HG03103 (cell line): Measurements from ENCODE around the gene PPP2R3B.
"Not testable (repeated sequence)": the region's sequence is repeated elsewhere in the genome, so short reads cannot be mapped to it uniquely, and the experiment has no call there.

Experiments used
- ATAC-seq: cut with Tn5 transposase; IDR thresholded peaks from one replicate; pipeline ENCODE4 v1.9.1; 2021; ENCODE audit warnings: low read depth; ENCODE audit not compliant: unreplicated experiment

The PPP2R3B gene

DNA sequence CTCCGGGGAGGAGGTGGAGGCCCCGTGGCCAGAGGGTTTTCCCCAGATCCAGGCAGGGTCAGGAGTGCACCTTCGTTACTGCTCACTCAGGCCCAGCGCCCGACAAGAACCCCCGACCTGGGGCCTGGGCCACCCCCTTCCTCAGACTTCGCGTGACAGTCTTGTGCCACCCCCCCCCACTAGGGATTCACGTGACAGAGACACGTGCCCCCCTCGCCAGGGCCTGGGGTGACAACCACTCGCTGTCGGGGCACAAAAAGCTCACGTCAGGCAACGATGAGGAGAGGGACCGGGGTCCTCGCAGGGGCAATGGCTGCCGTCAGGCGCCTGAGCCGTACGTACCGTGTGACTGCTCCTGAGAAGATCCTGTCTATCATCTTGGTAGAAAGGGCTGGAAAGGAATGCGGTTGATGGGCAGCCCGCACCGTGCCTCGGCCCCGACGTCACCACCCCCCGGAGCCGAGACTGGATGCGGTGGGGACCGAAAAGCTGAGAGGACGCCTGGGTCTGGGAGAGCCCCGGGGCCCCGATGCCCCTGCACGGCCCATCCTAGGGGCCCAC lies 45.1 kb downstream of the PPP2R3B start:
- ATAC-seq, result no peak

DNA sequence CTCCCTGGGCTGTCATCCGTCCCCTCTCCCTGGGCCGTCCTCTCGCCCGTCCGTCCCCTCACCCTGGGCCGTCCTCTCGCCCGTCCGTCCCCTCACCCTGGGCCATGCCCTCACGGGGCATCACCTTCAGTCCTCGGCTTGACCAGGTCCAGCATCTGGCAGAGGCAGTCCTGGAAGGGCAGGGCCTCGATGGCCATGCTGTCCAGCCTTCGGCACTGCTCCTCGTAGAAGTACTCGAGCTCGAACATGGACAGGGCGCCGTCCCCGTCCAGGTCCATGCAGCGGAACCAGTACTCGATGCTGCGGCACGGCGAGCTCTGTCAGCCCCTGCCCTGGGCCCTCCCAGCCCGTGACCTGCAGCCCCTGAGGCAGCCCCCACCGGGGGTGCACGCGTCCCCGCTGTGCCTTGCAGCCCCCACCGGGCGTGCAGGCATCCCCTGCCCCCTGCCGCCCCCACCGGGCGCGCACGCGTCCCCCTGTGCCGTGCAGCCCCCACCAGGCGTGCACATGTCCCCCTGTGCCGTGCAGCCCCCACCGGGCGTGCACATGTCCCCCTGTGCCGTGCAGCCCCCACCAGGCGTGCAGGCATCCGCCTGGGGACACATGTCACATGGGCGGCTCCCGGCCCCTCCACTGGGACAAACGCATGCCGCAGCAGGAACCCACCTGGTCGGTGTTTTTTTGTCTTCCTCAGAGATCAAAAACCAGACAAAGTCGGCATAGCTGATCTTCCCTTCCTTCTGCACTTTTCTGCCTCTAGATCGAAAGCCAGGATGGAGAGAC lies 45.9 kb downstream of the PPP2R3B start:
- no peak for ATAC-seq

DNA sequence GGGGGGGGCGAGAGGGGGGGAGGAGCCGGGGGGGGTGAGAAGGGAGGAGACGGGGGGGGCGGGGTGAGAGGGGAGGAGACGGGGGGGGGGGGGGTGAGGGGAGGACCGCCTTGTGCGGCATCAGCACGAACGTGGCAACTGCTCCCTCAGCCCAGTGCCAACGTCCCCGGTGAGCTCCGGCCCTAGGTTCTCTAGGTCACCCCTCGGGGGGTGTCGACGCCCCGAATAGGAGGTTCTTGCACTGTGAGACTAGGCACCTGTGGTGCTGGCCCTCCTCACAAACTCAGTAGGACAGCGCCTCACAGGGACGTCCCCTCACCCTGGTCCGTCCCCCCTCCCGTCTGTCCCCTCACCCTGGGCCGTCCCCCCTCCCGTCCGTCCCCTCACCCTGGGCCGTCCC lies 46.6 kb downstream of the PPP2R3B start:
- ATAC-seq, result no peak

DNA sequence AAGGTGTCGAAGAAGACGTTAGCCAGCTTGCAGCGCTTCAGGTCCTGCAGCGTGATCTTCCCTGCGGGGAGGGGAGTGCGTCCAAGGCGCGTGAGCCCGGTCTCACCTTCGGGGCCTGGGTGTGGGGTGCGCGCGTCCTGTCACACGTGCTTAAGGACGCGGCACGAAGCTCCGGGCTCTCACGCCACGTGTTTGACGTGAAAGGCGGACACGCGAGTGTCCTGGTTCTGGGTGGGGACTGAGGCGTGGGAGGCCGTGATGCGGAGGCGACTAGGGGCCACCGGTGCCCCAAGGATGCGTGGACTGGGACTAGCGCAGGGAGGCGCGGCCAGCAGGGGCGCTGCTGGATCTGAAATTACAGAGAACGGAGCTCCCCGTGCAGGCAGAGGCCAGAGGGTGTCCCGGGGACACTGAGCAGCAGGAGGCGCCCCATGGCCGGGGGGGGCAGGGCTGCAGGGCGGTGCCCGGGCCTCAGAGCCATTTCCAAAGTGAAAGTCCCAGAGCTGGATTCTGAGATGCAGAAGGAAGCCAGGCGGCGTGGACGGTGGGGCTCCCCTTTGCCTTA lies 47.8 kb downstream of the PPP2R3B start:
- ATAC-seq, result no peak

DNA sequence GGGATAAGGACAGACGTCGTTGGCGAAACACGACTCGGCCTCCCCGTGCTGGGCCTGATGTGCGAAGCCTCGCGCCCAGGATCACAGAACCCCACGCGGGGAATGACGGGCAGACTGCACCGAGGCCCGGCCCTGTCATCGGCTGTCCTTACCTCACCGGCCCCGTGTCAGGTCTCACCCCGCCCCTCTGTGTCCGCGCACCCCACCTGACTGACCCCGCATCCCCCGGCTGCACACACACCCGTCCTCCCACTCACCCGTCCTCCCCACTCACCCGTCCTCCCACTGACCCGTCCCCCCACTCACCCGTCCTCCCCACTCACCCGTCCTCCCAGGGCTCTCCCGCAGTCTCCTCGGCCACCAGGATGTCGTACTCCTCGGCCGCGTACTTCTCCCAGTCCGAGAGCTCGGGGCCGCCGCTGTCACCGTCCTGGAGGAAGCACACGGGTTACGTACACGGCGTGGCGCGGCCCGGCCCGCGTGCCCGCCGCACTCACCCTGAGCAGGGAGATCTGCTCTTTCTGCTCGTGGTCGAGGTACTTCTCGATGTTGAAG lies 48.3 kb downstream of the PPP2R3B start:
- ATAC-seq, result no peak

DNA sequence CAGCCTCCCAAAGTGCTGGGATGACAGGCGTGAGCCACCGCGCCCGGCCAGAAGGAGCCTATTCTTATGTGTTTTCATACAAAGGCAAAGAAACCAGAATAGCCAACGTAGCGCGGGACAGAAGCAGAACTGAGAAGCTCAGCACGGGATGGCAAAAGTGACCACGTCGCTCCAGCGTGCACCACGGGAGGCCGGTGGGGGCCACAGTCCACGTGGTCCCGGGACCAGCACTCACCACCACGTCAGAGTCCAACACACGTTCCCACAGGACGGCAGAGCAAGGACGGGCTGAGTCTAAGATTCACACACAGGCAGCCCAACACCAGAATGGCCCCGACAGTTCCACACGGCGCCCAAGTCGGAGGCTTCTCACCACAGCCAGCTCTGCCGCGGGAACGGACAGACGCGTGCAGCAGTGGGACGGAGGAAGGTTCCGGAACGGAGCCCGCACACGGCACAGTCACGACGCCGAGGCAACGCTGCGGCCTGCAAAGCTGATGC lies 49.3 kb downstream of the PPP2R3B start:
- ATAC-seq, result no peak

DNA sequence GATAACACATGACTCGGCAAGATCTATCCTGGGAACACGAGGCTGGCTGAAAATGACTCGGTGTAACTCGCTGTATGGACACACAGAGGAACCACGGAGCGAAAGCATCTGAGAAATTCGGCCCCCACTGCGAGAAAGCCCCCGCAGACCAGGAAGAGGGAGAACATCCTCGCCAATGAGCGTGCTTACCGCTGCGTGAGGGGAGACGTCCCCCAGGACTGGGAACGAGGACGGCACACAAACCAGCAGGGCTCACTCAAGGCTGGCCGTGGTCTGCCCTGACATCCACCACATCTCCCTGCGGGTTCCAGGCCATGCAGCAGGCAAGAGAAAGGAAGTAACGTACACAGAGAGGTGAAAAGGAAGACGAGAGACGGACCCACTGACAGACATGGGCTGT lies 50.5 kb downstream of the PPP2R3B start:
- ATAC-seq, result no peak

DNA sequence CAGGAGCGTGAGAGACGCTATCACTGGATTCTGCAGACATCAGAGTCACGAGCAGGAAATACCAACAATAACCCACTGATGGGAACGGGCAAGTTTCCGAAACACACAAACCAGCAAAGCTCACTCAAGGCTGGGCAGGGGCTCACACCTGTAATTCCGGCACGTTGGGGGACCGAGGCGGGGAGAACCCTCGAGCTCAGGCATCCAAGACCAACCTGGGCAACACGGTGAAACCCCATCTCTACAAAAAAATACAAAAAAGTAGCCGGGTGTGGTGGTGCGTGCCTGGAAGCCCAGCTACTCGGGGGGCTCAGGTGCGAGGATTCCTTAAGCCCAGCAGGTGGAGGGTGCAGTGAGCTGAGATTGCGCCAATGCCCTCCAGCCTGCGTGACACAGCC lies 51.0 kb downstream of the PPP2R3B start:
- ATAC-seq, result no peak

DNA sequence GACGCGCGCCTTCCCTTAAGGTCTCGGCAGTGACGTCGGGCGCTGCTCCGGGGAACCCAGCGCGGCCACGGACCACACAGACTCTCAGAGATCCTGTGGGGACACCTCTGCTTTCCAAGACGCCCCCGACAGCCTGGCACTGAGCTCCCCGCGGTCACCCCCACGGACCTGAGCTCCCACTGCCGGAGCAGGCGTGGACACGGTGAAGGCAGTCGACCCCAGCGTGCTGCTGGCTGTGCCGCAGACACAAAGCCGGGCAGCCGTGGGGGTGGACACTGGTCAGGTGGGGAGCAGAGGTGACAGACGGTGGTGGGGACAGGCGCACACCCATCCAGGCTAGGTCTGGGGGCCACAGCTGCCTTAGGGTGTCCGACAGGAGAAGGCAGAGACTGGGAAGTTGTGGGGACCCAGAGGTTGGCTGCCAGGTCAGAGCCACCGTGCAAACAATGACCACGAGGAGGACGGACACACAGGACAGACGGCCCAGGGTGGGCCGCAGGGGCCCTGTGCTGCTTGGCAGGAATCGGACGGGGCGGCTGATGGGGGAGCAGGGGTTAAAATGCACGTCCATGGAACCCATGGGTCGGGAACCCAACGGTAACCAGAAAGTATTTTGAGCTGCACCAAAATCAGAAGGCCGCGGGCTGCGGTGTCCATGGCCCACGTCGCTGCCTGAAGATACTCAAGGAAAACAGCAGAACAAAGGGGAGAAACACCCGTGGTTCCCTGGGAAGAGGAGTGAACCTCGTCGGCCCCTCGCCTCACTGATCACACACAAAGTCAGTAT lies 51.5 kb downstream of the PPP2R3B start:
- no peak for ATAC-seq

DNA sequence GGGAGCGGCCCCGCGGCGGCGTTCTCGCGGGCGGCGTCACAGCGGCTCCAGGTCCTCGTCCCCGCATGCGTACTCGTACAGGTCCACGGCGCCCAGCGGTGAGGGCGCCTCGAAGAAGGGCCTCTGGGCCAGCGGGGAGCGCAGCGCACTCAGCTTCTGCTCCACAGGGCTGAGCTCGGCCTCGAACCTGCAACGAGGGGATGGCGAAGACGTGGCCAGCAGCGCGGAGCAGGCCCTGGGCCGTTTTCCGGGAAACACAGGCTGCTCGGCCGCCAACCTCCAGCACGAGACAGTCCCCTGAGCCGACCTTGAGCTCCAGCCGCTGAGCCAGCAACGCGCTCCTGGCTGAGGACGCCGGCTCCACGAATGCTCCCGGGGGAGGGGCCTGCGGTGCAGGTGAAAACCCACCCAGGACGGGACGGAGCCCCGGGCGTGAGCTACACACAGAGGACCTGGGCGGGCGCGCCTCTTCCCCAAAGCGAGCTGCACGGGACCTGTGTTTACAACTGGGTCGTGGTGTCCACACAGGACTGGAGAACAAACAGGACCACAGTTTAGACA lies 52.3 kb downstream of the PPP2R3B start:
- no peak for ATAC-seq

DNA sequence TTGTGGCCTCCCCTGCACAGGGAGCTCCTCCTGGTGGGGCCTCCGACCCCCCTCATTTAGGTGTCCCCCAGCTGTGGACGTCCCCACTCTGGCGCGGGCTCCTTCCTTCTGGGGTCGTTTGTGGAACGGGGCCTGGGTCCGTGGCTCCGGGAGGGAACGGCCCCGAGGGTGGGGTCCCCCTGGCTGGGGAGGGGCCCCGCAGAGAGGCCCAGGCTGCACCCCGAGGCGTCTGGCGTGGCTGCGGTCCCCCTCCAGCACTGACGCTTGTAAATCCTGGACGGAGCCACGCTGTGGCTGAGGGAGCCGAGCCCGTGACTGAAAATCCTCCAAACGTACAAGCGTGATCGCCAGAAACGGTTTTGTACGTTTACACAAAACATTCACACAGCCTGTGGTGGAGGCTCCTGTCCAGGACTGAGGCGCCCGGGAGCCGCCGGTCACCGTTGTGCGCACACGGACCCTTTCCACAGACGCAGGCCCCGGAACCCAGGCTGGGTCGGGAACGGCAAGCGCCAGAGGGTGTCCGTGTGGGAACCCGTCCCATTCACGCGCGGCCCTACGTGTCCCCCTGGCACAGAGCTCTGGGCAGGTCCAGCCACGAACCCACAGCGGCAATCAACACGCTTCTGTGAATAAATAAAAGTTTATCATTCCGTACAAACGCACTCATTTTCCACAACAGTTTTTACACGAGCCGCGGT lies 52.9 kb downstream of the PPP2R3B start:
- ATAC-seq, result no peak

DNA sequence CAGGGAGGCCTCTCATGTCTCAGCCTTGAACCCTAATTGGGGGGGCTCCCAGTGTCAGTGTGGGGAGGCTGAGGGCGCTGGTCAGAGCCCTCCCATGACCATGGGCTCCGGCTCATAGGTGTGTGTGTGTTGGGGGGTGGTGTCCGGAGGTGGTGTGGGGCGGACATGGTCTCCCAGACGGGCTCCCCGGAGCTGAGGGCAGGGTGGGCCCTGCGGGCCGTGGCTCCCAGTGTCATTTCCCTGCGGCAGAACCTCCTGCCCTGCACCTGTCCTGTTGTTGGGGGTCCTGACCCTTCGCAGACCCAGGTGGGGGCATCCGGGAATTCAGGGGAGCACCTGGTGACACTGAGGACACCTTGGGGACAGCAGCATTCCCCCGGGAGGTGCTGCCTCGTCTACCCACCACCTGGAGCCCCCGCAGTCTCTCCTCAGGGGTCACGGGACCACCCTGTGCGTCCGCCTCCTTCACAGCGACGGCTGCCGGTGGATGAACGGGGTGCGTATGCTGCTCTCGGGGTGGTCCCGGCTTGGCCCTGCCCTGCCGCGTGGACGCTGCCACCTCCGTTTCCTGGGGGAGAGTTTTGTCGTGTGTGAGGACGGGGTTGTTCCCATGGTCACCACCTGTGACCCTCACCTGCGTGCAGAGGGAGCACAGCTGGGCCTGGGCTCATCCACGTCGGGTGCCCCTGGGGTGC lies 53.6 kb downstream of the PPP2R3B start:
- ATAC-seq, result no peak

DNA sequence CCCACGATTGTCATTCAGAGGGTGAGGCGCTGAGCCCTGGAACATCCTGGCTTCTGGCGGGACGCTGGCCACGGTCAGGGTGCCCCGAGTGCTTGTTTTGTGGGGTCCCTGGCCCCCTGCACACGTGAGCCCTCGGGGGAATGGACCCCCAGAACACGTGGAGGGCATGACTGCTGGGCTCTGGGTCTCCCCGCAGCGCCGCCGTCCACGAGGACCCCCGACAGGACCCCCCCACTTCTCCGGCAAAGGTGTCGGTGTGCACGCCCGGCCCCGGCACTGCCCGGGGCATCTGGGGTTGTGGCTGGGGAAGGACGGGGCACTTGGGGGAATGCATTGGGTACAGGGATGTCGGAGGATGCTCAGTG lies 54.2 kb downstream of the PPP2R3B start:
- ATAC-seq, result no peak

DNA sequence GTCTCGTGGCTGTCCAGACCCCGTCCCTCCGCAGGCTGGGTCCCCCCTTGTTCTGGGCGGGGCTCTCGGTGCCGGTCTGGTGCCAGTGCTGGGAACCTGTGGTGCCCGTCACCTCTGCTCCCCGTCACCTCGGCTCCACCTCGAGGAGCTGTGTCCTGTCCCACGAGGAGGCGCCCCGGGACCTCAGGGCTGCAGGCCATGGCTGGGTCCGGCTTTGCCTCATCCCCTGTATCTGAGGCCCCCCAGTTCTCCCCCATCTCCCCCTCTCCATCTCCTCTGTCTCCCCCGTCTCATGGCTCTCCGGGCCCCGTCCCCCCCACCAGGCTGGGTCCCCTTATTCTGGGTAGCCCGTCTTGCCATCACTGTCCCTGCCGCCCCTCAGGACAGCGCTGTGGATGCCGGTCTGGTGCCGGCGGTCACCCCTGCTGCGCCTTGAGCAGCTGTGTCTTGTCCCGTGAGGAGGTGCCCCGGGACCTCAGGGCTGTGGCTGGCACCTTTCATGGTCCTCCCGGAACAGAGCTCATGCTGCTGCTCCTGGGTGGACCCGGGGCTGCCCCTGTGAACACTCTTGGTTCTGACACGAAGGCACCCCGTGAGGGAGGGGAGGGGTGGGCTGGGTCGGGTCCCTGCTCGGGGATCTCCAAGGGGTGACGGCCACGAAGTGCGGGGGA lies 54.7 kb downstream of the PPP2R3B start:
- ATAC-seq, result no peak

DNA sequence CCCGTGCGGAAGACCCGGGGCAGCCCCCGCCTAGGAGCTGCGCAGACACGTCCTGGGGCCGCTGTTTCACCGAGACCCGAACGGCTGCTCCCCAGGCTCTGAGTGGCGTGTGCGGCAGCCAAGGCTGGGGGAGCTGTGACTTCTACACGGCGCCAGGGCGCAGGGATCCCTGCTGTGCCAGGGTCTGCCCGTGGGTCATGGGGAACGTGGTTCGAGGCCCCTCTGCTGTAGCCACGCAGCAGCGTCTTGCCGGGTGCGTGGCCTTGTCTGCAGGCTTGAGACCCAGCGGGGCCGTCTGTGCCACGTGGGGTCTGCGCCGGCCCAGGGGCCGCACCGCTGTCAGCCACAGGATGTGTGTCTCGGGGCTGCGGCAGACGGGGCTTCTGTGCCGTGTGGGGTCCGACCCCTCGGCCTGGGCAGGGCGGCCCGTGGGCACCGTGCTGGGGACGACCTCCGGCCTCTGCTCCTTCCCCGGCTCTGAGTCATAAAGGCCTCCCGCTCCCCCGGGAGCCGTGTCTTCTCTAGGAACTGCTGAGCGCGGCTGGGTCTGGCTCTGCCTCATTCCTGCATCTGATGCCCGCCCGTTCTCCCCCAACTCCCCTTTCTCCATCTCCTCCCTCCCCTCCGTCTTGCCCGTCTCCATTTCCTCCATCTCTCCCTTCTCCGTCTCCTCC lies 55.4 kb downstream of the PPP2R3B start:
- no peak for ATAC-seq

DNA sequence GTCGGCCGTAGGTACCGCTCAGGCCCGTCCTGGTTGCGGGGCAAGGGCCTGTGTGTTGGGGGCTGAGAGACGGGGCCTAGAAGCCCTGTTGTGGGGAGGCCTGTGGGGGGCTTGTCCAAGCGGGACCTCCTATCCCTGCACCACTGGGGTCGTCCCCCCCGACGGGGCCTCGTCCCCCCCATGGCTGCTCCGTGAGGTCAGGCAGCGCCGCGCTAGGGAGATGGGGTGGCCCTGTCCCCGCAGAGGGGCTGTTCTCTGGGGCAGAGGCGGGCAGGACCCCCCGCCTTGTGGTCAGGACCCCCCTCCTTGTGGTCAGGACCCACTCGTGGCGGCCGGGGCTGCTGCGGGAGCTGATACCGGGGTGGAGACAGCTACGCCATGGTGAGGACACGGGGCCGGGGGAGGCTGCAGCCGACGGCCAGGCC lies 56.0 kb downstream of the PPP2R3B start:
- ATAC-seq, result no peak

DNA sequence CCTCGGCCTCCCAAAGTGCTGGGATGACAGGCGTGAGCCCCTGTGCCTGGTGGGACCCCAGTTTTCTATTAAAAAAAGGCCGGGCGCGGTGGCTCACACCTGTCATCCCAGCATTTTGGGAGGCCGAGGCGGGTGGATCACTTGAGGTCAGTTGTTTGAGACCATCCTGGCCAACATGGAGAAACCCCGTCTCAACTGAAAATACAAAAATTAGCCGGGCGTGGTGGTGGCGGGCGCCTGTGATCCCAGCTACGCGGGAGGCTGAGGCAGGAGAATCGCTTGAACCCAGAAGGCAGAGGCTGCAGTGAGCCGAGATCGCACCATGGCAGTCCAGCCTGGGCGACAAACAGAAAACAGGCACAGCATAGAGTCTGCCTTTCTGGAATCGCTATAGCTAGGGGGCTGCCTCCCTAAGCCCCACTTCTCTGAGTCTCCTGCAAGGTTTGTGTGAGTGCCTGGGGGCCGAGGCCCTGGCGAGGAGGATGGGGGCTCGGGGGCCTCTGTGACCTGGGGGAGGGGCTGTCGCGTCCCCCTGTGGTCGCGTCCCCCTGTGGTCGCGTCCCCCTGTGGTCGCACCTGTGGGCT lies 56.5 kb downstream of the PPP2R3B start:
- ATAC-seq, result not testable (repeated sequence)

DNA sequence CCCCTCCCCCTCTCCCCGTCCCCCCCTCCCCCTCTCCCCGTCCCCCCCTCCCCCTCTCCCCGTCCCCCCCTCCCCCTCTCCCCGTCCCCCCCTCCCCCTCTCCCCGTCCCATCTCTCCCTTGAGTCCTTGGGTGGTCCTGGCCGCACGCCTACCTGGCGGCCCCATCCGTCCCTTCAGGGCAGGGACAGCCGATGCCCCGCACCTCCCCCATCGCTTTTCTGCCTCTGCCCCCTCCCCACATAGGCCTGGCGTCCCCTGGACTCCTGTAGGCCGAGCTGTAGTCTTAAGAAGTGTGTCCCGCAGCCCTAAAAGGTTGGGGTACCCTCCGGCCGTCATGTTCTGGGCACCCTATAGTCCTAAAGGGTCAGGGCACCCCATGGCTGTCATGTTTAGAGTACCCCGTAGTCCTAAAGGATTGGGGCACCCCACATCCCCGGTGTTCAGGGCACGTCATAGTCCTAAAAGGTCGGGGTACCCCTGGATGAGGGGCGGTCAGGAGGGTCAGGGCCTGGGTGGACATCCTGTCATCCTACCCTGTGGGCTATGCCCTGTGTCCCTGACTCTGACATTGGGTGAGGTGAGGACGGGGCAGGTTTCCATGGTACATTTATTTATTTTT lies 57.3 kb downstream of the PPP2R3B start:
- ATAC-seq, result no peak
